SU-DHL-6 (cell line): ENCODE results near the gene ZNF512.
"Not testable (repeated sequence)": the region's sequence is repeated elsewhere in the genome, so short reads cannot be mapped to it uniquely, and the experiment has no call there.

Experiments used
- H2AFZ ChIP-seq: fragments of 200-600 bp; sonication (generic); 2 replicates; pipeline ENCODE4 v1.6.1; 2014; ENCODE audit warnings: low read depth, mild to moderate bottlenecking, moderate library complexity, mixed read lengths, antibody characterized with exemption, low read length; ENCODE audit not compliant: severe bottlenecking
- H3F3A ChIP-seq: fragments of 200-600 bp; shearing (Covaris generic); 2 replicates; pipeline ENCODE4 v1.6.0; 2016; ENCODE audit warnings: antibody characterized with exemption, mild to moderate bottlenecking; ENCODE audit not compliant: insufficient read depth
- H3K27ac ChIP-seq: fragments of 200-600 bp; sonication (generic); 2 replicates; pipeline ENCODE4 v1.5.1; 2016; ENCODE audit warnings: low read depth, mild to moderate bottlenecking, low read length, moderate library complexity, mixed read lengths
- H3K27me3 ChIP-seq: fragments of 200-600 bp; sonication (generic), shearing (Covaris generic); 2 replicates; pipeline ENCODE4 v1.6.0; 2014; ENCODE audit warnings: mild to moderate bottlenecking, low read length
- H3K36me3 ChIP-seq: fragments of 200-600 bp; sonication (generic); 2 replicates; pipeline ENCODE4 v1.6.1; 2014; ENCODE audit warnings: mild to moderate bottlenecking, low read length, mixed read lengths
- H3K4me2 ChIP-seq: fragments of 300-600, 200-600 bp; shearing (Covaris generic), sonication (generic); 2 replicates; pipeline ENCODE4 v1.6.0; 2014; ENCODE audit warnings: low read length, low read depth, mild to moderate bottlenecking; ENCODE audit not compliant: poor library complexity, severe bottlenecking
- H3K4me3 ChIP-seq: fragments of 200-600 bp; sonication (generic); 2 replicates; pipeline ENCODE4 v1.5.1; 2014; ENCODE audit warnings: antibody characterized with exemption, low read length, mild to moderate bottlenecking, mixed read lengths; ENCODE audit not compliant: insufficient read depth, poor library complexity, severe bottlenecking
- H3K79me2 ChIP-seq: fragments of 200-600 bp; sonication (generic); 2 replicates; pipeline ENCODE4 v1.6.1; 2014; ENCODE audit warnings: mild to moderate bottlenecking, low read length, moderate library complexity; ENCODE audit not compliant: insufficient read depth
- H3K9ac ChIP-seq: fragments of 200-600 bp; sonication (generic); 2 replicates; pipeline ENCODE4 v1.7.0; 2014; ENCODE audit warnings: mild to moderate bottlenecking, low read length
- H3K9me2 ChIP-seq: fragments of 200-600 bp; sonication (generic); replicated peaks from 2 replicates; pipeline ENCODE4 v1.6.1; 2014; ENCODE audit warnings: low read length; ENCODE audit not compliant: insufficient read depth
- H3K9me3 ChIP-seq: fragments of 200-600 bp; sonication (generic); 2 replicates; pipeline ENCODE4 v1.6.1; 2014; ENCODE audit warnings: low read length, mixed read lengths; ENCODE audit not compliant: insufficient read depth
- H4K20me1 ChIP-seq: fragments of 200-600 bp; sonication (generic); 2 replicates; pipeline ENCODE4 v1.6.1; 2014; ENCODE audit warnings: low read depth, mild to moderate bottlenecking, antibody characterized with exemption, low read length, moderate library complexity, mixed read lengths
- EZH2phosphoT487 ChIP-seq: fragments of 200-600 bp; sonication (generic), shearing (Covaris generic); conservative IDR thresholded peaks from 2 replicates; pipeline ENCODE4 v1.6.1; 2018; ENCODE audit warnings: mild to moderate bottlenecking, antibody characterized with exemption, low read length, moderate library complexity, mixed read lengths
- TF ChIP-seq, protein P1 (sequence below): fragments of 200-600 bp; sonication (generic); IDR thresholded peaks from one replicate; pipeline ENCODE4 v1.5.1; 2017; ENCODE audit warnings: antibody characterized with exemption, mild to moderate bottlenecking, low read length, moderate library complexity; ENCODE audit not compliant: insufficient read depth, poor library complexity, severe bottlenecking

The ZNF512 gene

DNA sequence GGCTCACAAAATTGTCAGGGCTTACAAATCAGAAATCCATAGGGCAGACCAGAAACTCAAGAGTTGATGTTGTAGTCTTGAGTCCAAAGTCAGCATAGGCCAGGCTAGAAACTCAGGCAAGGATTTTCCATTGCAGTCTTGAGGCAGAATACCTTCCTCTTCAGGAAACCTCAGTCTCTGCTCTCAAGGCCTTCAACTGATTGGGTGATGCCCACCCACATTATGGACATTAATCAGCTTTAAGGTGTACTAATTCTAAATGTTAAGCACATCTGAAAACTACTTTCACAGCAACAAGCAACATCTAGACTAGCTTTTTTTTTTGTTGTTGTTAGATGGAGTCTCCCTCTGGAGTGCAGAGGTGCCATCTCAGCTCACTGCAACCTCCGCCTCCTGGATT lies 31.3 kb upstream of the ZNF512 start:
- no peak overlapping the region for H3K4me3 ChIP-seq
- no peak overlapping the region for H3K4me2 ChIP-seq
- H2AFZ ChIP-seq: no peak overlapping the region
- no peak for TF ChIP-seq EZH2phosphoT487
- TF ChIP-seq, protein P1, sequence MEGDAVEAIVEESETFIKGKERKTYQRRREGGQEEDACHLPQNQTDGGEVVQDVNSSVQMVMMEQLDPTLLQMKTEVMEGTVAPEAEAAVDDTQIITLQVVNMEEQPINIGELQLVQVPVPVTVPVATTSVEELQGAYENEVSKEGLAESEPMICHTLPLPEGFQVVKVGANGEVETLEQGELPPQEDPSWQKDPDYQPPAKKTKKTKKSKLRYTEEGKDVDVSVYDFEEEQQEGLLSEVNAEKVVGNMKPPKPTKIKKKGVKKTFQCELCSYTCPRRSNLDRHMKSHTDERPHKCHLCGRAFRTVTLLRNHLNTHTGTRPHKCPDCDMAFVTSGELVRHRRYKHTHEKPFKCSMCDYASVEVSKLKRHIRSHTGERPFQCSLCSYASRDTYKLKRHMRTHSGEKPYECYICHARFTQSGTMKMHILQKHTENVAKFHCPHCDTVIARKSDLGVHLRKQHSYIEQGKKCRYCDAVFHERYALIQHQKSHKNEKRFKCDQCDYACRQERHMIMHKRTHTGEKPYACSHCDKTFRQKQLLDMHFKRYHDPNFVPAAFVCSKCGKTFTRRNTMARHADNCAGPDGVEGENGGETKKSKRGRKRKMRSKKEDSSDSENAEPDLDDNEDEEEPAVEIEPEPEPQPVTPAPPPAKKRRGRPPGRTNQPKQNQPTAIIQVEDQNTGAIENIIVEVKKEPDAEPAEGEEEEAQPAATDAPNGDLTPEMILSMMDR: no peak
- H3K36me3 ChIP-seq: no peaks in the 10 kb centered on the region
- H3F3A ChIP-seq: no peaks in the 10 kb centered on the region
- no peak overlapping the region for H3K27ac ChIP-seq
- H3K79me2 ChIP-seq: no peaks in the 10 kb centered on the region
- H3K27me3 ChIP-seq: no peaks in the 10 kb centered on the region
- no peaks in the 10 kb centered on the region for H3K9me3 ChIP-seq
- no peak overlapping the region for H3K9ac ChIP-seq
- H4K20me1 ChIP-seq: no peaks in the 10 kb centered on the region
- H3K9me2 ChIP-seq: no peaks in the 10 kb centered on the region

DNA sequence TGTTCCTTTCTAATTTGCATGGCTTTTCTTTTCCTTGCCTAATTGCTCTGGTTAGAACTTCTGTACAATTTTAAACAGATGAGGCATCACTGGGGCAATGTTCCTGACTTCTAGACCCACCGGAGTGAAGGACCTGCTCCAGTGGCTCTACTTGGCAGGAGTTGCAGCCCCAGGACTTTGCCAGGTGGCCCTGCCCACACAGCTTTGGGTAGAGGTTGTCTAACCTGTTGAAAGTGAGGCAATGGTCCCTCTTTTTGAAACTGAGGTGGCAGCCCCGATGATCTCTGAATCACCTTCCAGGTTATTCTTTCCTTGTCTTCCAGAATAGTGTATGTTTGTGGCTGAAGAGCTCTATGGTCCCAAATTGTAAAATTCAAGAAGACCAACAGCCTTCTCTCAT lies 29.9 kb upstream of the ZNF512 start:
- Histone ChIP-seq H4K20me1 (no peaks in the 10 kb centered on the region), H3K79me2 (no peaks in the 10 kb centered on the region), H3K9me2 (no peaks in the 10 kb centered on the region), H3K4me2 (no peak overlapping the region), H3K4me3 (no peak overlapping the region), H3K9ac (no peak overlapping the region), H3F3A (no peaks in the 10 kb centered on the region), H3K36me3 (no peaks in the 10 kb centered on the region), H3K27me3 (no peaks in the 10 kb centered on the region), H3K27ac (no peak overlapping the region), H3K9me3 (no peaks in the 10 kb centered on the region), H2AFZ (no peak overlapping the region)
- no peak for TF ChIP-seq EZH2phosphoT487

DNA sequence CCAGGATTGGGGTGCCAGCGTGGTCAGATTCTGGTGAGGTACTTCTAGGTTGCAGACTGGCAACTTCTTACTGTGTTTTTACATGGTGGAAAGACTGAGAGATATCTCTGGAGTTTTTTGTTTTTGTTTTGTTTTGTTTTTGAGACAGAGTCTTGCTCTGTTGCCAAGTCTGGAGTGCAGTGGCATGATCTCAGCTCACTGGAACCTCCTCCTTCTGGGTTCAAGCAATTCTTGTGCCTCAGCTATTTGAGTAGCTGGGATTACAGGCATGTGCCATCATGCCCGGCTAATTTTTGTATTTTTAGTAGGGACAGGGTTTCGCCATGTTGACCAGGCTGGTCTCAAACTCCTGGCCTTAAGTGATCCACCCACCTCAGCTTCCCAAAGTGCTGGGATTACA lies 28.4 kb upstream of the ZNF512 start:
- H3K79me2 ChIP-seq, H4K20me1 ChIP-seq, H3K27me3 ChIP-seq, H3K9ac ChIP-seq, H3K9me3 ChIP-seq, H3K4me2 ChIP-seq, H3K4me3 ChIP-seq, H3F3A ChIP-seq, H3K27ac ChIP-seq, H2AFZ ChIP-seq, H3K36me3 ChIP-seq, H3K9me2 ChIP-seq: not testable (repeated sequence)

DNA sequence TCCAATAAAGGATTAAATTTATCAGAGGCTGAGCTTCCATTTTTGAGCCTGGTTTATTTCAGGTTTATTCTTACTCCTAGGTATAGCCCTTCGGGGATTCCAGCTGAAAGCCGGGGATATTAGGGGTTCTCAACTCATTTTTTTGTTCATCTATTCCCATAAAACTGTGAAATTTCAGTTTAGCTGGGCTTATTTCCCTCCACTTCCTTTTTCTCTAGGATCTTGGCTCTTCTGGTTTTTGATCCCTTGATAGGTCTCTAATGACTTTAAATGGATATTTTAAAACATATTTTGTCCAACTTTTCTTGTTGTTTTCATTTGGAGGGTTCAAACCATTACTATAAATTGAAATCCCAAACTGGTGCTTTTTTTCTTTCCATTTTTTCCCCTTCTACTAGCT lies 23.6 kb upstream of the ZNF512 start:
- Histone ChIP-seq H3K79me2 (no peaks in the 10 kb centered on the region), H3K27me3 (no peaks in the 10 kb centered on the region), H2AFZ (no peak overlapping the region), H3K4me3 (no peak overlapping the region), H3F3A (no peaks in the 10 kb centered on the region), H3K9me2 (no peaks in the 10 kb centered on the region), H3K9ac (no peak overlapping the region), H3K36me3 (no peaks in the 10 kb centered on the region), H4K20me1 (no peaks in the 10 kb centered on the region), H3K27ac (no peak overlapping the region), H3K4me2 (no peak overlapping the region), H3K9me3 (no peaks in the 10 kb centered on the region)
- TF ChIP-seq, protein P1: no peak
- no peak for TF ChIP-seq EZH2phosphoT487
